SK-N-SH (cell line): ENCODE measurements around the gene PIGC. TPM values are rescaled to one million over a fixed set of nuclear protein-coding genes. Genes with fewer than 3 reads are reported as not detected.

Source experiments
- CTCF ChIA-PET: fragments of 300-600, 350-600 bp; formaldehyde crosslinking; extraction: SDS; loops from one replicate; lab custom pipeline; 2021; lab: Yijun Ruan, JAX
- POLR2A ChIA-PET: fragments of 350-600 bp; sonication (Branson Sonifier 250); formaldehyde crosslinking; extraction: SDS; loops from one replicate; lab custom pipeline; 2020; ENCODE audit warnings: antibody characterized with exemption, inconsistent platforms; lab: Yijun Ruan, JAX
- DNase-seq: peaks from one replicate; pipeline ENCODE4 v3.0.0; 2012
- H2AFZ ChIP-seq: fragments of 200-600 bp; sonication (generic); 2 replicates; pipeline ENCODE4 v1.8.1; 2016; ENCODE audit warnings: antibody characterized with exemption, mild to moderate bottlenecking, low read depth
- H3F3A ChIP-seq: fragments of 200-600 bp; sonication (generic); replicated peaks from 2 replicates; pipeline ENCODE3; 2016; ENCODE audit warnings: antibody characterized with exemption, mild to moderate bottlenecking; ENCODE audit not compliant: insufficient read depth
- H3K27ac ChIP-seq, 2 experiments: fragments of 200-500 bp in 1 of 2; fragments of 200-600 bp in 1 of 2; sonication (Bioruptor generic) in 1 of 2; sonication (generic), shearing (Covaris generic) in 1 of 2; 2 replicates each; pipeline versions ENCODE4 v1.5.1 to v1.6.1; 2014 to 2016; ENCODE audit warnings: low read depth in 2 of 2, inconsistent platforms in 1 of 2, low read length in 1 of 2, mild to moderate bottlenecking in 1 of 2, mixed read lengths in 1 of 2
- H3K27me3 ChIP-seq: fragments of 200-600 bp; sonication (generic), shearing (Covaris generic); 2 replicates; pipeline ENCODE4 v1.6.1; 2016; ENCODE audit warnings: mixed run types; ENCODE audit not compliant: insufficient read depth
- H3K36me3 ChIP-seq, 2 experiments: fragments of 200-500 bp in 1 of 2; fragments of 200-600 bp in 1 of 2; sonication (Bioruptor generic) in 1 of 2; sonication (generic) in 1 of 2; replicated peaks in 1 of 2; 2 replicates each; pipeline versions ENCODE3 to v1.5.1; 2014 to 2016; ENCODE audit warnings: low read length in 1 of 2, mild to moderate bottlenecking in 1 of 2; ENCODE audit not compliant: insufficient read depth in 2 of 2, control insufficient read depth in 1 of 2
- H3K4me1 ChIP-seq, 2 experiments: fragments of 200-500 bp in 1 of 2; fragments of 200-600 bp in 1 of 2; sonication (Bioruptor generic) in 1 of 2; sonication (generic), shearing (Covaris generic) in 1 of 2; 2 replicates each; pipeline versions ENCODE4 v1.5.1 to v1.6.1; 2014 to 2016; ENCODE audit warnings: low read depth in 1 of 2, low read length in 1 of 2, mixed run types in 1 of 2; ENCODE audit not compliant: insufficient read depth in 2 of 2, control insufficient read depth in 1 of 2
- H3K4me2 ChIP-seq: fragments of 200-600 bp; sonication (generic), shearing (Covaris generic); 2 replicates; pipeline ENCODE4 v1.6.1; 2017; ENCODE audit warnings: mixed run types
- H3K4me3 ChIP-seq, 2 experiments: fragments of 200-500 bp in 1 of 2; fragments of 200-600 bp in 1 of 2; sonication (Bioruptor generic) in 1 of 2; sonication (generic), shearing (Covaris generic) in 1 of 2; 2 replicates each; pipeline versions ENCODE4 v1.5.1 to v1.8.1; 2014 to 2016; ENCODE audit warnings: low read depth in 2 of 2, inconsistent platforms in 1 of 2, low read length in 1 of 2, mild to moderate bottlenecking in 1 of 2, mixed read lengths in 1 of 2, moderate library complexity in 1 of 2
- H3K79me2 ChIP-seq: fragments of 200-600 bp; sonication (generic); 2 replicates; pipeline ENCODE4 v1.8.1; 2017; ENCODE audit warnings: mild to moderate bottlenecking; ENCODE audit not compliant: insufficient read depth
- H3K9ac ChIP-seq: fragments of 200-600 bp; sonication (generic); 2 replicates; pipeline ENCODE4 v1.6.1; 2017; ENCODE audit warnings: mixed run types
- H3K9me2 ChIP-seq: fragments of 200-600 bp; sonication (generic); 2 replicates; pipeline ENCODE4 v1.6.1; 2017; ENCODE audit warnings: mixed run types
- H3K9me3 ChIP-seq: fragments of 200-600 bp; sonication (generic); 2 replicates; pipeline ENCODE4 v1.6.1; 2017; ENCODE audit warnings: mixed run types, mild to moderate bottlenecking, moderate library complexity
- H4K20me1 ChIP-seq: fragments of 200-600 bp; sonication (generic); 2 replicates; pipeline ENCODE4 v1.6.1; 2017; ENCODE audit warnings: mild to moderate bottlenecking, mixed run types; ENCODE audit not compliant: insufficient read depth
- EP300 ChIP-seq, 2 experiments: IDR thresholded peaks; 2 replicates each; pipeline versions ENCODE4 v1.4.0 to v1.6.1; 2012; ENCODE audit warnings: borderline replicate concordance in 1 of 2, low read depth in 1 of 2, low read length in 1 of 2
- FOSL2 ChIP-seq: IDR thresholded peaks from 2 replicates; pipeline ENCODE4 v1.4.0; 2012; ENCODE audit warnings: low read depth, mild to moderate bottlenecking, moderate library complexity, borderline replicate concordance
- FOXJ3 ChIP-seq: sonication (generic); formaldehyde crosslinking; IDR thresholded peaks from 2 replicates; pipeline ENCODE4 v1.5.1; 2020; ENCODE audit warnings: mild to moderate bottlenecking, missing genetic modification reagents
- FOXM1 ChIP-seq: IDR thresholded peaks from 2 replicates; pipeline ENCODE4 v1.4.0; 2012; ENCODE audit warnings: low read depth, mild to moderate bottlenecking
- GABPA ChIP-seq: IDR thresholded peaks from 2 replicates; pipeline ENCODE4 v1.4.0; 2012; ENCODE audit warnings: low read depth, mild to moderate bottlenecking
- NRF1 ChIP-seq: IDR thresholded peaks from 2 replicates; pipeline ENCODE4 v1.6.1; 2012; ENCODE audit warnings: low read depth, mild to moderate bottlenecking, low read length
- RAD21 ChIP-seq: IDR thresholded peaks from 2 replicates; pipeline ENCODE4 v1.6.1; 2012; ENCODE audit warnings: mild to moderate bottlenecking, low read length
- RFX5 ChIP-seq: IDR thresholded peaks from 2 replicates; pipeline ENCODE4 v1.6.1; 2012; ENCODE audit warnings: mild to moderate bottlenecking, improper control_type of control experiment, low read length
- SIN3A ChIP-seq: IDR thresholded peaks from 2 replicates; pipeline ENCODE4 v1.6.1; 2012; ENCODE audit warnings: low read depth, mild to moderate bottlenecking, low read length, moderate library complexity, borderline replicate concordance
- YY1 ChIP-seq: IDR thresholded peaks from 2 replicates; pipeline ENCODE4 v1.4.0; 2012; ENCODE audit warnings: low read depth, mild to moderate bottlenecking
- WGBS: methylation state at CpG from one replicate; pipeline ENCODE4 v1.1.6; 2017; ENCODE audit warnings: low lambda C conversion rate; 5-methylcytosine and 5-hydroxymethylcytosine counted together
- polyA plus RNA-seq, 3 experiments: library from polyadenylated mRNA; depleted of rRNA; stranded (reverse); fragments of >200 nt; gene quantifications; 2 replicates each; pipeline ENCODE4 v1.2.3, GENCODE V29; 2012
- TF ChIP-seq, protein P1 (sequence below): fragments of 200-600 bp; sonication (generic); IDR thresholded peaks from 2 replicates; pipeline ENCODE4 v1.6.1; 2017; ENCODE audit warnings: antibody characterized with exemption, mild to moderate bottlenecking, moderate library complexity
- TF ChIP-seq, protein P2 (sequence below): IDR thresholded peaks from 2 replicates; pipeline ENCODE4 v1.4.0; 2012; ENCODE audit warnings: low read depth
- TF ChIP-seq, protein P3 (sequence below): IDR thresholded peaks from 2 replicates; pipeline ENCODE4 v1.4.0; 2012; ENCODE audit warnings: low read depth, borderline replicate concordance
- TF ChIP-seq, protein P4 (sequence below): IDR thresholded peaks from 2 replicates; pipeline ENCODE4 v1.6.1; 2012; ENCODE audit warnings: mild to moderate bottlenecking, low read depth, low read length, moderate library complexity

The PIGC gene
- polyA plus RNA-seq, 1 of the 3 experiments (the other 2 are of a cell fraction) = 20.6 TPM

DNA sequence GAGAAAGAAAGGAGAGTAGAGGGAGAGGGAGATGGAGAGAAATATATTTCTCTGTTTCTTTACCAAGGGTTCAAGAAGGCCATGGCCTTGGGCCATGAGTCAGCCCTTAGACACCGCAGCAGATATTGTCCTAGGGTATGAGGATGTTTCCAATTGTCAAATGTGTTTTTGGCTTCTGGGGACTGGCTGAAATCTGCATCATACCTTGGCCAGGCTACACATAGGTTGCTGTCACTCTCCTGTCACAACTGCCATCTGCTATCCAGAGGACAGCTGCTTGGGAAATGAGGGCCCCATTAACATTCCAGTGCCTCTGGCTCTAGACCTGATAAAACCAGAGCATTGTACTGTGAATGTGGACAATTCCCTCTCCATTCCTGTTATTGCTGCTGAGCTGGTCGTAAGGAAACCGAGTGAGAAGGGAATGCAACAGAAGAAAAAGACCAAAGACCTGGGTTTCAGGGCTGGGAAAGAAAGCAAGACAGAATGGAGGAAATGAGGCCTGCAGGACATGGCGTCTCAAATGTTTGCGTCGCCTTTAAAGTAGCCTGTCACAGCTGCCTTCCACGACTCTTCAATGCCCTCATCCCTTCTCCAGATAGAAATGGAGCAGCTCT is 8.8 kb upstream of the PIGC start:
- no peak for DNase-seq
- Histone ChIP-seq H4K20me1 (no peaks in the 10 kb centered on the region), H3F3A (no peaks in the 10 kb centered on the region), H3K9me3 (no peaks in the 10 kb centered on the region), H3K9ac (no peak overlapping the region), H3K27ac (0 out of 4 replicates have a peak overlapping the region, but pooled peaks of 1 of the 2 experiments have one; percentile 18), H3K27me3 (no peaks in the 10 kb centered on the region), H3K4me2 (no peak overlapping the region), H2AFZ (no peak overlapping the region), H3K9me2 (no peaks in the 10 kb centered on the region), H3K36me3 (no peaks in the 10 kb centered on the region), H3K4me3 (no peak overlapping the region), H3K79me2 (no peaks in the 10 kb centered on the region), H3K4me1 (peaks cover 0 to 12% of the 10 kb centered on the region in 2 experiments; a peak in 2 of 4 replicates)
- POLR2A ChIA-PET = no interaction called here
- TF ChIP-seq EP300 (IDR thresholded peaks at IDR 0.05; ENCODE audit: borderline replicate concordance in 1 of 2, low read depth in 1 of 2, low read length in 1 of 2) (no peak), YY1 (no peak), RFX5 (no peak), FOSL2 (no peak), SIN3A (no peak), NRF1 (no peak), GABPA (no peak), RAD21 (no peak), FOXM1 (no peak), FOXJ3 (CRISPR knock-in tag) (no peak)
- TF ChIP-seq, protein P1, sequence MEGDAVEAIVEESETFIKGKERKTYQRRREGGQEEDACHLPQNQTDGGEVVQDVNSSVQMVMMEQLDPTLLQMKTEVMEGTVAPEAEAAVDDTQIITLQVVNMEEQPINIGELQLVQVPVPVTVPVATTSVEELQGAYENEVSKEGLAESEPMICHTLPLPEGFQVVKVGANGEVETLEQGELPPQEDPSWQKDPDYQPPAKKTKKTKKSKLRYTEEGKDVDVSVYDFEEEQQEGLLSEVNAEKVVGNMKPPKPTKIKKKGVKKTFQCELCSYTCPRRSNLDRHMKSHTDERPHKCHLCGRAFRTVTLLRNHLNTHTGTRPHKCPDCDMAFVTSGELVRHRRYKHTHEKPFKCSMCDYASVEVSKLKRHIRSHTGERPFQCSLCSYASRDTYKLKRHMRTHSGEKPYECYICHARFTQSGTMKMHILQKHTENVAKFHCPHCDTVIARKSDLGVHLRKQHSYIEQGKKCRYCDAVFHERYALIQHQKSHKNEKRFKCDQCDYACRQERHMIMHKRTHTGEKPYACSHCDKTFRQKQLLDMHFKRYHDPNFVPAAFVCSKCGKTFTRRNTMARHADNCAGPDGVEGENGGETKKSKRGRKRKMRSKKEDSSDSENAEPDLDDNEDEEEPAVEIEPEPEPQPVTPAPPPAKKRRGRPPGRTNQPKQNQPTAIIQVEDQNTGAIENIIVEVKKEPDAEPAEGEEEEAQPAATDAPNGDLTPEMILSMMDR = no peak
- TF ChIP-seq, protein P2, sequence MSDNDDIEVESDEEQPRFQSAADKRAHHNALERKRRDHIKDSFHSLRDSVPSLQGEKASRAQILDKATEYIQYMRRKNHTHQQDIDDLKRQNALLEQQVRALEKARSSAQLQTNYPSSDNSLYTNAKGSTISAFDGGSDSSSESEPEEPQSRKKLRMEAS = no peak
- TF ChIP-seq, protein P3, sequence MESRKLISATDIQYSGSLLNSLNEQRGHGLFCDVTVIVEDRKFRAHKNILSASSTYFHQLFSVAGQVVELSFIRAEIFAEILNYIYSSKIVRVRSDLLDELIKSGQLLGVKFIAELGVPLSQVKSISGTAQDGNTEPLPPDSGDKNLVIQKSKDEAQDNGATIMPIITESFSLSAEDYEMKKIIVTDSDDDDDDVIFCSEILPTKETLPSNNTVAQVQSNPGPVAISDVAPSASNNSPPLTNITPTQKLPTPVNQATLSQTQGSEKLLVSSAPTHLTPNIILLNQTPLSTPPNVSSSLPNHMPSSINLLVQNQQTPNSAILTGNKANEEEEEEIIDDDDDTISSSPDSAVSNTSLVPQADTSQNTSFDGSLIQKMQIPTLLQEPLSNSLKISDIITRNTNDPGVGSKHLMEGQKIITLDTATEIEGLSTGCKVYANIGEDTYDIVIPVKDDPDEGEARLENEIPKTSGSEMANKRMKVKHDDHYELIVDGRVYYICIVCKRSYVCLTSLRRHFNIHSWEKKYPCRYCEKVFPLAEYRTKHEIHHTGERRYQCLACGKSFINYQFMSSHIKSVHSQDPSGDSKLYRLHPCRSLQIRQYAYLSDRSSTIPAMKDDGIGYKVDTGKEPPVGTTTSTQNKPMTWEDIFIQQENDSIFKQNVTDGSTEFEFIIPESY = no peak
- TF ChIP-seq, protein P4, sequence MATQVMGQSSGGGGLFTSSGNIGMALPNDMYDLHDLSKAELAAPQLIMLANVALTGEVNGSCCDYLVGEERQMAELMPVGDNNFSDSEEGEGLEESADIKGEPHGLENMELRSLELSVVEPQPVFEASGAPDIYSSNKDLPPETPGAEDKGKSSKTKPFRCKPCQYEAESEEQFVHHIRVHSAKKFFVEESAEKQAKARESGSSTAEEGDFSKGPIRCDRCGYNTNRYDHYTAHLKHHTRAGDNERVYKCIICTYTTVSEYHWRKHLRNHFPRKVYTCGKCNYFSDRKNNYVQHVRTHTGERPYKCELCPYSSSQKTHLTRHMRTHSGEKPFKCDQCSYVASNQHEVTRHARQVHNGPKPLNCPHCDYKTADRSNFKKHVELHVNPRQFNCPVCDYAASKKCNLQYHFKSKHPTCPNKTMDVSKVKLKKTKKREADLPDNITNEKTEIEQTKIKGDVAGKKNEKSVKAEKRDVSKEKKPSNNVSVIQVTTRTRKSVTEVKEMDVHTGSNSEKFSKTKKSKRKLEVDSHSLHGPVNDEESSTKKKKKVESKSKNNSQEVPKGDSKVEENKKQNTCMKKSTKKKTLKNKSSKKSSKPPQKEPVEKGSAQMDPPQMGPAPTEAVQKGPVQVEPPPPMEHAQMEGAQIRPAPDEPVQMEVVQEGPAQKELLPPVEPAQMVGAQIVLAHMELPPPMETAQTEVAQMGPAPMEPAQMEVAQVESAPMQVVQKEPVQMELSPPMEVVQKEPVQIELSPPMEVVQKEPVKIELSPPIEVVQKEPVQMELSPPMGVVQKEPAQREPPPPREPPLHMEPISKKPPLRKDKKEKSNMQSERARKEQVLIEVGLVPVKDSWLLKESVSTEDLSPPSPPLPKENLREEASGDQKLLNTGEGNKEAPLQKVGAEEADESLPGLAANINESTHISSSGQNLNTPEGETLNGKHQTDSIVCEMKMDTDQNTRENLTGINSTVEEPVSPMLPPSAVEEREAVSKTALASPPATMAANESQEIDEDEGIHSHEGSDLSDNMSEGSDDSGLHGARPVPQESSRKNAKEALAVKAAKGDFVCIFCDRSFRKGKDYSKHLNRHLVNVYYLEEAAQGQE = no peak
- CTCF ChIA-PET = interaction anchor here (0.8 to 6.2 kb wide), 7 partner anchors 8 to 291 kb away, joined by 3 to 57 read pairs (median 4); partner anchors contain the start of gene PIGC
- WGBS = 71% methylated on average over 7 of the region's 7 CpGs
